Kidney (tissue), 14 donors: ENCODE results near the gene TRIM52. TPM values are rescaled to one million over a fixed set of nuclear protein-coding genes. Genes with fewer than 3 reads are reported as not detected.

Source experiments
- DNase-seq, 5 donors: peaks; one replicate each; pipeline ENCODE4 v3.0.0-alpha.2; 2013 to 2020
- FAIRE-seq: peaks from 2 replicates; lab custom pipeline; 2012; peaks lifted over from hg19 to GRCh38; lab: Jason Lieb, UNC
- H3K27ac ChIP-seq, 2 donors: one replicate each; pipeline ENCODE4 v1.7.0; 2013; ENCODE audit warnings: low read depth in 2 of 2, low read length in 2 of 2, inconsistent platforms in 1 of 2
- H3K27me3 ChIP-seq: one replicate; pipeline ENCODE4 v1.7.1; 2013; ENCODE audit warnings: low read length, inconsistent platforms; ENCODE audit not compliant: control insufficient read depth, insufficient read depth
- H3K36me3 ChIP-seq, 3 donors: one replicate each; pipeline versions ENCODE4 v1.7.0 to v1.7.1; 2013; ENCODE audit warnings: low read length in 3 of 3, control low read depth in 1 of 3, inconsistent platforms in 1 of 3; ENCODE audit not compliant: insufficient read depth in 3 of 3, control insufficient read depth in 2 of 3
- H3K4me1 ChIP-seq, 3 donors: one replicate each; pipeline versions ENCODE4 v1.7.0 to v1.7.1; 2013; ENCODE audit warnings: low read length in 3 of 3, inconsistent platforms in 1 of 3, low read depth in 1 of 3; ENCODE audit not compliant: control insufficient read depth in 2 of 3, insufficient read depth in 2 of 3
- H3K4me3 ChIP-seq, 3 donors: one replicate each; pipeline versions ENCODE4 v1.7.0 to v1.8.1; 2013; ENCODE audit warnings: low read length in 3 of 3, control low read depth in 1 of 3, inconsistent platforms in 1 of 3
- H3K9ac ChIP-seq, 3 donors: one replicate each; pipeline versions ENCODE4 v1.7.0 to v1.7.1; 2013; ENCODE audit warnings: low read length in 3 of 3, control low read depth in 1 of 3, inconsistent platforms in 1 of 3
- H3K9me3 ChIP-seq, 3 donors: one replicate each; pipeline versions ENCODE4 v1.7.0 to v1.7.1; 2013; ENCODE audit warnings: low read length in 3 of 3, control low read depth in 1 of 3, inconsistent platforms in 1 of 3; ENCODE audit not compliant: control insufficient read depth in 2 of 3, insufficient read depth in 1 of 3
- intact Hi-C: fragments of 100-400 bp; cut with DNase I; formaldehyde crosslinking; loops from one replicate; pipeline ENCODE4 v1.11.1; 2022
- polyA plus RNA-seq: library from polyadenylated mRNA; stranded (reverse); fragments of 350-450 nt; fragmentation: Illumina TruSeq; extraction: RNeasy Lipid Tissue Mini Kit (QIAGEN cat#74804); gene quantifications from one replicate; pipeline ENCODE4 v1.2.3, GENCODE V29; 2014; ENCODE audit warnings: low read depth, low replicate concordance; ENCODE audit not compliant: insufficient read depth
- total RNA-seq: library from RNA; stranded (reverse); fragmentation: NEBNext Ultra II Directional; extraction: Animal tissue kit (Norgen Biotek cat#: 25700); gene quantifications from one replicate; pipeline ENCODE4 v1.2.1, GENCODE V29; 2021
- TF ChIP-seq, protein P1 (sequence below): IDR thresholded peaks from 3 replicates; pipeline ENCODE4 v1.5.1; 2012; ENCODE audit warnings: mild to moderate bottlenecking, moderate library complexity, borderline replicate concordance; ENCODE audit not compliant: insufficient read depth; ENCODE audit errors: extremely low read depth
- donor health status: control.
- donor health status: control.
- donor health status: control.
- donor health status: control.
- donor health status: control.
- donor health status: DM: yes; HTN: yes; CAD: no.
- donor health status: Normal renal cell carcinoma (clear cell type).

TRIM52 gene
- total and polyA plus RNA-seq, 2 donors from 2014 or later: 9.7 to 18.4 TPM

GRCh38 chr5:181246276-181247049 lies 14.5 kb downstream of the TRIM52 start:
- Histone ChIP-seq H3K9me3 (no peaks in the 10 kb centered on the region), H3K36me3 (peaks cover 4 to 8% (median 5%) of the 10 kb centered on the region in 3 donors), H3K4me1 (peaks cover 4 to 42% (median 19%) of the 10 kb centered on the region in 3 donors), H3K9ac (peak overlapping the region; percentile 81 to 99 (median 93)), H3K4me3 (peak overlapping the region; percentile 87 to 97 (median 90)), H3K27me3 (no peaks in the 10 kb centered on the region), H3K27ac (peak overlapping the region; percentile 96)
- FAIRE-seq (no peak), DNase-seq (peak; percentile 89 to 97 (median 95))
- intact Hi-C loops: no loop called here
- TF ChIP-seq, protein P1, sequence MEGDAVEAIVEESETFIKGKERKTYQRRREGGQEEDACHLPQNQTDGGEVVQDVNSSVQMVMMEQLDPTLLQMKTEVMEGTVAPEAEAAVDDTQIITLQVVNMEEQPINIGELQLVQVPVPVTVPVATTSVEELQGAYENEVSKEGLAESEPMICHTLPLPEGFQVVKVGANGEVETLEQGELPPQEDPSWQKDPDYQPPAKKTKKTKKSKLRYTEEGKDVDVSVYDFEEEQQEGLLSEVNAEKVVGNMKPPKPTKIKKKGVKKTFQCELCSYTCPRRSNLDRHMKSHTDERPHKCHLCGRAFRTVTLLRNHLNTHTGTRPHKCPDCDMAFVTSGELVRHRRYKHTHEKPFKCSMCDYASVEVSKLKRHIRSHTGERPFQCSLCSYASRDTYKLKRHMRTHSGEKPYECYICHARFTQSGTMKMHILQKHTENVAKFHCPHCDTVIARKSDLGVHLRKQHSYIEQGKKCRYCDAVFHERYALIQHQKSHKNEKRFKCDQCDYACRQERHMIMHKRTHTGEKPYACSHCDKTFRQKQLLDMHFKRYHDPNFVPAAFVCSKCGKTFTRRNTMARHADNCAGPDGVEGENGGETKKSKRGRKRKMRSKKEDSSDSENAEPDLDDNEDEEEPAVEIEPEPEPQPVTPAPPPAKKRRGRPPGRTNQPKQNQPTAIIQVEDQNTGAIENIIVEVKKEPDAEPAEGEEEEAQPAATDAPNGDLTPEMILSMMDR: no peak

GRCh38 chr5:181245427-181246275 lies 15.3 kb downstream of the TRIM52 start:
- FAIRE-seq: no peak

GRCh38 chr5:181243564-181244343 lies 17.2 kb downstream of the TRIM52 start, which contains the start of gene RACK1:
Gene RACK1, minus strand, starts transcription at chr5:181243906. Its CDS starts 106 bp downstream, at chr5:181243800.
- Histone ChIP-seq H3K4me3 (peak within 1 kb of the TSS; percentile 83 to 99 (median 95)), H3K4me1 (peaks cover 4 to 31% (median 20%) of the 10 kb centered on the region in 3 donors), H3K9ac (peak within 1 kb of the TSS; percentile 95 to 100 (median 97)), H3K27me3 (no peaks in the 10 kb centered on the region), H3K9me3 (no peaks in the 10 kb centered on the region), H3K36me3 (peaks cover 13 to 23% (median 19%) of the 10 kb centered on the region in 3 donors), H3K27ac (peak within 1 kb of the TSS; percentile 93 to 94)
- DNase-seq (peak; percentile 94 to 97 (median 94)), FAIRE-seq (no peak)
- TF ChIP-seq, protein P1: no peak
- intact Hi-C loops: no loop called here

More at GRCh38 chr5:181245427-181246275, 15.3 kb downstream of the TRIM52 start:
- Histone ChIP-seq H3K36me3 (peaks cover 5 to 15% (median 11%) of the 10 kb centered on the region in 3 donors), H3K27me3 (no peaks in the 10 kb centered on the region), H3K9me3 (no peaks in the 10 kb centered on the region), H3K4me1 (peaks cover 4 to 40% (median 20%) of the 10 kb centered on the region in 3 donors), H3K4me3 (peak overlapping the region; percentile 86 to 97 (median 87)), H3K9ac (peak overlapping the region; percentile 81 to 97 (median 93)), H3K27ac (peak overlapping the region; percentile 96)
- intact Hi-C loops: no loop called here
- TF ChIP-seq, protein P1: no peak
- peak in 1 of 5 donors; percentile 83 for DNase-seq
